Loucy (cell line): ENCODE measurements around the gene HPGD.

ENCODE experiments used
- EZH2phosphoT487 ChIP-seq: fragments of 200-600 bp; IDR thresholded peaks from 2 replicates; pipeline ENCODE4 v1.6.1; 2018; ENCODE audit warnings: antibody characterized with exemption, mild to moderate bottlenecking, moderate library complexity, borderline replicate concordance
- TF ChIP-seq, protein P1 (sequence below): fragments of 200-600 bp; sonication (generic); conservative IDR thresholded peaks from 2 replicates; pipeline ENCODE4 v1.5.1; 2014; ENCODE audit warnings: mild to moderate bottlenecking, antibody characterized with exemption, low read length

DNA sequence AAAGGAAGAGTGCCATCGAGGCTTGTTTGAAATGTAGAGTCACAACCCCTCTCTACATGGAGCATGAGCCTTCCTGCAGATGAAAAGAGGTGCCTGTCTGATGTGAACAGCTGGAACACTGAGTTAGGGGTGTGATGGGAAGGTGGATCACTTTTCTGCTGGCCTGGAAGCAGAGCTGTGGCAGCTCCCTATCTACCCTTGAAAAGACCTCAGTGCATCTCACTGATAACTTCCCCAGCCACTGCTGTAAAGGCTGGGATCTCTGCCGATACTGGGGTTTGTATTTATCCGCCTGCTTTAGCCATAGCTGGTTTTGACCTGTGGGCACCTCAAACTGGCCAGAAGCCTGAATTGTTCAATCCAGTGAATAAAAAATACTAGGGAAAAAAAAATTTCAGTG lies 46.8 kb downstream of the HPGD start:
- TF ChIP-seq, protein P1, sequence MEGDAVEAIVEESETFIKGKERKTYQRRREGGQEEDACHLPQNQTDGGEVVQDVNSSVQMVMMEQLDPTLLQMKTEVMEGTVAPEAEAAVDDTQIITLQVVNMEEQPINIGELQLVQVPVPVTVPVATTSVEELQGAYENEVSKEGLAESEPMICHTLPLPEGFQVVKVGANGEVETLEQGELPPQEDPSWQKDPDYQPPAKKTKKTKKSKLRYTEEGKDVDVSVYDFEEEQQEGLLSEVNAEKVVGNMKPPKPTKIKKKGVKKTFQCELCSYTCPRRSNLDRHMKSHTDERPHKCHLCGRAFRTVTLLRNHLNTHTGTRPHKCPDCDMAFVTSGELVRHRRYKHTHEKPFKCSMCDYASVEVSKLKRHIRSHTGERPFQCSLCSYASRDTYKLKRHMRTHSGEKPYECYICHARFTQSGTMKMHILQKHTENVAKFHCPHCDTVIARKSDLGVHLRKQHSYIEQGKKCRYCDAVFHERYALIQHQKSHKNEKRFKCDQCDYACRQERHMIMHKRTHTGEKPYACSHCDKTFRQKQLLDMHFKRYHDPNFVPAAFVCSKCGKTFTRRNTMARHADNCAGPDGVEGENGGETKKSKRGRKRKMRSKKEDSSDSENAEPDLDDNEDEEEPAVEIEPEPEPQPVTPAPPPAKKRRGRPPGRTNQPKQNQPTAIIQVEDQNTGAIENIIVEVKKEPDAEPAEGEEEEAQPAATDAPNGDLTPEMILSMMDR, result no peak
- no peak for TF ChIP-seq EZH2phosphoT487
